SK-N-DZ (cell line): ENCODE results near the gene OR2A25.

Source experiments
- DNase-seq: peaks from one replicate; pipeline ENCODE4 v3.0.0-alpha.2; 2015; ENCODE audit warnings: low spot score
- small RNA-seq, 2 experiments: library from RNA; depleted of rRNA; stranded (forward); fragments of <200 nt; gene quantifications; one replicate each; pipeline ENCODE3, GENCODE V24; 2014

OR2A25 gene

GRCh38 chr7:144069953-144070352 lies 342 bp downstream of the OR2A25 start:
- DNase-seq, result no peak

GRCh38 chr7:144074374-144074773 lies 4.8 kb downstream of the OR2A25 start:
- no peak for DNase-seq

GRCh38 chr7:144085978-144086377 lies 16.4 kb downstream of the OR2A25 start, which contains the start of gene OR2A12:
OR2A12 (plus strand) TSS chr7:144086278; CDS start chr7:144095108, 8,830 bp downstream.
- no peak for DNase-seq

GRCh38 chr7:144086730-144087129 lies 17.1 kb downstream of the OR2A25 start:
- DNase-seq, result no peak

- no peak for DNase-seq
These were observed 17.6 kb downstream of the OR2A25 start for GRCh38 chr7:144087230-144087629.

GRCh38 chr7:144090667-144091066 lies 21.1 kb downstream of the OR2A25 start:
- no peak for DNase-seq

- DNase-seq, result no peak
These were observed 29.2 kb downstream of the OR2A25 start for GRCh38 chr7:144098776-144099175.

- no peak for DNase-seq
These were observed 31.0 kb downstream of the OR2A25 start for GRCh38 chr7:144100607-144101006.

GRCh38 chr7:144102041-144102440 lies 32.4 kb downstream of the OR2A25 start:
- no peak for DNase-seq

- DNase-seq, result no peak
These were observed 35.6 kb downstream of the OR2A25 start for GRCh38 chr7:144105211-144105610.

- no peak for DNase-seq
These were observed 39.7 kb downstream of the OR2A25 start, which contains the start of gene OR2A2 for GRCh38 chr7:144109283-144109682. OR2A2 (plus strand) TSS chr7:144109583; CDS start chr7:144109583, 0 bp downstream.

- DNase-seq, result no peak
These were observed 40.7 kb downstream of the OR2A25 start for GRCh38 chr7:144110272-144110671.

- no peak for DNase-seq
These were observed 44.0 kb downstream of the OR2A25 start for GRCh38 chr7:144113651-144114050.

GRCh38 chr7:144118341-144118740 lies 48.7 kb downstream of the OR2A25 start:
- no peak for DNase-seq

- no peak for DNase-seq
These were observed 53.3 kb downstream of the OR2A25 start, which contains the start of gene OR2A14 for GRCh38 chr7:144122876-144123275. OR2A14 (plus strand) TSS chr7:144123176; CDS start chr7:144129113, 5,937 bp downstream.

Small RNA genes lying within 50 kb of the gene (small RNA-seq; reads per million reads assigned to genes)
- 0 reads per million in 2 experiments for gene OR2A41P
